ENCODE measurements around the gene MPG. TPM values are rescaled to one million over a fixed set of nuclear protein-coding genes. Genes with fewer than 3 reads are reported as not detected.

Gene MPG
- total RNA-seq, 1 experiment from 2014 or later, result 62.8 TPM

- H3K27me3 Mint-ChIP-seq (ENCODE audit: insufficient read depth, unreplicated experiment), result no peaks in the 10 kb centered on the region
- no TSS peak for BruUV-seq (replicated peaks)
- no peaks in the 10 kb centered on the region for H3K9me3 Mint-ChIP-seq (ENCODE audit: unreplicated experiment)
- POLR2A ChIA-PET, result interaction anchor here (0.6 to 3.5 kb wide), 5 partner anchors 9 to 514 kb away, joined by 3 to 11 read pairs (median 3); no protein-coding TSS in a partner anchor
- peak overlapping the region; percentile 82 for H3K4me3 Mint-ChIP-seq (ENCODE audit: unreplicated experiment)
- CTCF ChIA-PET, result interaction anchor here (0.6 to 3.9 kb wide), 4 partner anchors 13 to 28 kb away, joined by 3 to 18 read pairs (median 8); no protein-coding TSS in a partner anchor
- peaks cover 22% of the 10 kb centered on the region for H3K36me3 Mint-ChIP-seq (ENCODE audit: insufficient read depth, unreplicated experiment)
- no peak for TF ChIP-seq CTCF (IDR thresholded peaks at IDR 0.05; ENCODE audit: unreplicated experiment)
- intact Hi-C loops (cut with micrococcal nuclease), result no loop called here
- H3K4me1 Mint-ChIP-seq (ENCODE audit: insufficient read depth, unreplicated experiment), result peaks cover 18% of the 10 kb centered on the region
- DNase-seq (ENCODE audit: unreplicated experiment), result peak; percentile 25
- peak overlapping the region; percentile 79 for H3K27ac Mint-ChIP-seq (ENCODE audit: low read depth, unreplicated experiment)
These were observed 572 bp downstream of the MPG start for GRCh38 chr16:78444-79150.

- no TSS peak for BruUV-seq (replicated peaks)
- no peaks in the 10 kb centered on the region for H3K27me3 Mint-ChIP-seq (ENCODE audit: insufficient read depth, unreplicated experiment)
- ChIA-PET CTCF (interaction anchor here (0.6 to 3.9 kb wide), 4 partner anchors 14 to 27 kb away, joined by 3 to 18 read pairs (median 3); no protein-coding TSS in a partner anchor), POLR2A (interaction anchor here (0.9 to 3.5 kb wide), 3 partner anchors 13 to 122 kb away, joined by 3 to 11 read pairs (median 8); no protein-coding TSS in a partner anchor)
- no peak for DNase-seq (ENCODE audit: unreplicated experiment)
- H3K4me3 Mint-ChIP-seq (ENCODE audit: unreplicated experiment), result peak overlapping the region; percentile 82
- peaks cover 18% of the 10 kb centered on the region for H3K4me1 Mint-ChIP-seq (ENCODE audit: insufficient read depth, unreplicated experiment)
- no peak for TF ChIP-seq CTCF (IDR thresholded peaks at IDR 0.05; ENCODE audit: unreplicated experiment)
- peaks cover 22% of the 10 kb centered on the region for H3K36me3 Mint-ChIP-seq (ENCODE audit: insufficient read depth, unreplicated experiment)
- peak overlapping the region; percentile 79 for H3K27ac Mint-ChIP-seq (ENCODE audit: low read depth, unreplicated experiment)
- intact Hi-C loops (cut with micrococcal nuclease), result no loop called here
- H3K9me3 Mint-ChIP-seq (ENCODE audit: unreplicated experiment), result no peaks in the 10 kb centered on the region
These were observed 1.4 kb downstream of the MPG start for GRCh38 chr16:79151-80054.

GRCh38 chr16:83060-83603, 5.1 kb downstream of the MPG start:
- Mint-ChIP-seq H3K4me1 (ENCODE audit: insufficient read depth, unreplicated experiment) (peaks cover 8% of the 10 kb centered on the region), H3K4me3 (ENCODE audit: unreplicated experiment) (no peak overlapping the region), H3K27me3 (ENCODE audit: insufficient read depth, unreplicated experiment) (no peaks in the 10 kb centered on the region), H3K27ac (ENCODE audit: low read depth, unreplicated experiment) (peak overlapping the region; percentile 6), H3K36me3 (ENCODE audit: insufficient read depth, unreplicated experiment) (peaks cover 51% of the 10 kb centered on the region), H3K9me3 (ENCODE audit: unreplicated experiment) (no peaks in the 10 kb centered on the region)
- CTCF ChIA-PET, result interaction anchor here (0.6 to 1.6 kb wide), 6 partner anchors 11 to 441 kb away, joined by 3 to 5 read pairs (median 4); partner anchors contain the start of genes POLR3K and SNRNP25
- intact Hi-C loops (cut with micrococcal nuclease), result no loop called here
- no TSS peak for BruUV-seq (replicated peaks)
- TF ChIP-seq CTCF (IDR thresholded peaks at IDR 0.05; ENCODE audit: unreplicated experiment), result no peak
- POLR2A ChIA-PET, result no interaction called here
- DNase-seq (ENCODE audit: unreplicated experiment), result no peak

Measured in MCF 10A (cell line).